ENCODE results near the gene IPO11. TPM values are rescaled to one million over a fixed set of nuclear protein-coding genes. Genes with fewer than 3 reads are reported as not detected.

The IPO11 gene
- total and polyA plus RNA-seq, 2 of the 13 experiments (the other 11 are each of a cell fraction or from before 2014, with no cell fraction given) = 13.9 to 24.4 TPM

DNA sequence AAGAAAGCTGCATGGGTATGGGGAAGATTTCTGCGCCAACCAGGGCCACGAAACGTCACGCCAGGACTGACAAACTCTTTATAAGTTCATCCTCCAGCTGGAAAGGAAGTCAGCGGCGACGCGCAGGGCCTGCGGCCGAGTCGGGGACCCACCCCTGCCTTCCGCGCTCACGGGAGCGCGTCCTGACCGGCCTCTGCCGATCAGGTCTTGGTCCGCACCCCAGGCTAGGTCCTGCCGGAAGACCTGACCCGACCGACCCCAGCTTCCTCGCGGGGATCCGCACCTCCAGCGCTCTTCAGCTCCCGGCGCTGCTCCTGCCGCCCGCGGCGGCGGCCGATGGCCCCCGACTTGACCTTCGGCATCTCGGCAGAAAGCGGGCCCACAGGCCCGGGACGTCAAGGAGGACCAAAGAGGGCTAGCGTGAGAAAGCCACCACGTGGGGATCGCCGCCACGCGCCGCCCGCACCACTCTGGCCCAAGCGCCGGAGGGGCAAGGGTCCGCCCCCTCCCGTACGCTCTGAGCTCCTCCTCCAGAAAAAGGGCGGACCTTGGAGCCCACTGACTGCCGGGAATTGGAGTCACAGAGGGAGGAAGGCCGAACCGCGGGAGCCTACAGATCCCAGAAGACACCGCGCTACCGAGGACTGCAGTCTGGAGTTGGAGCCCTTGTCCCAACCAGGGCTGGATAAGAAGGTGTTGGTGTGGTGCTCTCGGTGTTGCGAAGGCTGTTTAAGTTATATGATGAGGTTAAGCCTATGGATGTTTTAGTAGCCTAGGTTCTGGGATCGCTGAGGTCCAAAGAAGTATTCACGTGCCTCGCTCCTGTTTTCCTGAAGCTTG lies 8.9 kb upstream of the IPO11 start, which contains the start of gene DIMT1 (continued):
- TF ChIP-seq, protein P1, sequence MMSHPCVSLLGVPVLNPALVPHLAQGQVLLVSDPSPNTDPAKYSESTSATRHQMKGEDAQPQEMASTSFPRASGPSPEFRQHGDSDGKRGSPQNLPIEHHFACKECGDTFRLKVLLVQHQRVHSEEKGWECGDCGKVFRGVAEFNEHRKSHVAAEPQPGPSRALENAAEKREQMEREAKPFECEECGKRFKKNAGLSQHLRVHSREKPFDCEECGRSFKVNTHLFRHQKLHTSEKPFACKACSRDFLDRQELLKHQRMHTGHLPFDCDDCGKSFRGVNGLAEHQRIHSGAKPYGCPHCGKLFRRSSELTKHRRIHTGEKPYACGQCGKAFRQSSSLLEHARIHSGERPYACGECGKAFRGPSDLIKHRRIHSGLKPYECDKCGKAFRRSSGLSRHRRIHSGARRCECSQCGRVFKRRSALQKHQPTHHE (CRISPR knock-in tag; IDR thresholded peaks at IDR 0.05; ENCODE audit: borderline replicate concordance) = no peak
- no peak; the same call in 1 of the 2 replicates for TF ChIP-seq ZFP37 (CRISPR knock-in tag; IDR thresholded peaks at IDR 0.05; ENCODE audit: borderline replicate concordance)
- no peak for TF ChIP-seq SKI (IDR thresholded peaks at IDR 0.05; ENCODE audit: partially characterized antibody)
- peak; percentile 82 for TF ChIP-seq SPEN (CRISPR knock-in tag; IDR thresholded peaks at IDR 0.05; ENCODE audit: low read depth)
- no peak for TF ChIP-seq ZEB1 (IDR thresholded peaks at IDR 0.05; ENCODE audit: insufficient replicate concordance, low read depth)
- TF ChIP-seq, protein P2, sequence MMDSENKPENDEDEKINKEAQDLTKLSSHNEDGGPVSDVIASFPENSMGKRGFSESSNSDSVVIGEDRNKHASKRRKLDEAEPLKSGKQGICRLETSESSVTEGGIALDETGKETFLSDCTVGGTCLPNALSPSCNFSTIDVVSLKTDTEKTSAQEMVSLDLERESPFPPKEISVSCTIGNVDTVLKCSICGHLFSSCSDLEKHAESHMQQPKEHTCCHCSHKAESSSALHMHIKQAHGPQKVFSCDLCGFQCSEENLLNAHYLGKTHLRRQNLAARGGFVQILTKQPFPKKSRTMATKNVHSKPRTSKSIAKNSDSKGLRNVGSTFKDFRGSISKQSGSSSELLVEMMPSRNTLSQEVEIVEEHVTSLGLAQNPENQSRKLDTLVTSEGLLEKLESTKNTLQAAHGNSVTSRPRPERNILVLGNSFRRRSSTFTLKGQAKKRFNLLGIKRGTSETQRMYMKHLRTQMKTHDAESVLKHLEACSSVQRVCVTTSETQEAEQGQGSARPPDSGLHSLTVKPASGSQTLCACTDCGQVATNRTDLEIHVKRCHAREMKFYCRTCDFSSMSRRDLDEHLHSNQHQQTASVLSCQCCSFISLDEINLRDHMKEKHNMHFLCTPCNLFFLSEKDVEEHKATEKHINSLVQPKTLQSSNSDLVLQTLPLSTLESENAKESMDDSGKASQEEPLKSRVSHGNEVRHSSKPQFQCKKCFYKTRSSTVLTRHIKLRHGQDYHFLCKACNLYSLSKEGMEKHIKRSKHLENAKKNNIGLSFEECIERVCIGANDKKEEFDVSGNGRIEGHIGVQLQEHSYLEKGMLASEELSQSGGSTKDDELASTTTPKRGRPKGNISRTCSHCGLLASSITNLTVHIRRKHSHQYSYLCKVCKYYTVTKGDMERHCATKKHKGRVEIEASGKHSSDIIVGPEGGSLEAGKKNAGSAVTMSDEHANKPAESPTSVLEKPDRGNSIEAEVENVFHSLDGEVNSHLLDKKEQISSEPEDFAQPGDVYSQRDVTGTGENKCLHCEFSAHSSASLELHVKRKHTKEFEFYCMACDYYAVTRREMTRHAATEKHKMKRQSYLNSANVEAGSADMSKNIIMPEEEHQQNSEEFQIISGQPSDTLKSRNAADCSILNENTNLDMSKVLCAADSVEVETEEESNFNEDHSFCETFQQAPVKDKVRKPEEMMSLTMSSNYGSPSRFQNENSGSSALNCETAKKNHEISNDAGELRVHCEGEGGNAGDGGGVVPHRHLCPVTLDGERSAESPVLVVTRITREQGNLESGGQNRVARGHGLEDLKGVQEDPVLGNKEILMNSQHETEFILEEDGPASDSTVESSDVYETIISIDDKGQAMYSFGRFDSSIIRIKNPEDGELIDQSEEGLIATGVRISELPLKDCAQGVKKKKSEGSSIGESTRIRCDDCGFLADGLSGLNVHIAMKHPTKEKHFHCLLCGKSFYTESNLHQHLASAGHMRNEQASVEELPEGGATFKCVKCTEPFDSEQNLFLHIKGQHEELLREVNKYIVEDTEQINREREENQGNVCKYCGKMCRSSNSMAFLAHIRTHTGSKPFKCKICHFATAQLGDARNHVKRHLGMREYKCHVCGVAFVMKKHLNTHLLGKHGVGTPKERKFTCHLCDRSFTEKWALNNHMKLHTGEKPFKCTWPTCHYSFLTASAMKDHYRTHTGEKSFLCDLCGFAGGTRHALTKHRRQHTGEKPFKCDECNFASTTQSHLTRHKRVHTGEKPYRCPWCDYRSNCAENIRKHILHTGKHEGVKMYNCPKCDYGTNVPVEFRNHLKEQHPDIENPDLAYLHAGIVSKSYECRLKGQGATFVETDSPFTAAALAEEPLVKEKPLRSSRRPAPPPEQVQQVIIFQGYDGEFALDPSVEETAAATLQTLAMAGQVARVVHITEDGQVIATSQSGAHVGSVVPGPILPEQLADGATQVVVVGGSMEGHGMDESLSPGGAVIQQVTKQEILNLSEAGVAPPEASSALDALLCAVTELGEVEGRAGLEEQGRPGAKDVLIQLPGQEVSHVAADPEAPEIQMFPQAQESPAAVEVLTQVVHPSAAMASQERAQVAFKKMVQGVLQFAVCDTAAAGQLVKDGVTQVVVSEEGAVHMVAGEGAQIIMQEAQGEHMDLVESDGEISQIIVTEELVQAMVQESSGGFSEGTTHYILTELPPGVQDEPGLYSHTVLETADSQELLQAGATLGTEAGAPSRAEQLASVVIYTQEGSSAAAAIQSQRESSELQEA (CRISPR knock-in tag; IDR thresholded peaks at IDR 0.05; ENCODE audit: not compliant biosample characterization) = peak; percentile 74
- TF ChIP-seq SP2 (CRISPR knock-in tag; IDR thresholded peaks at IDR 0.05) = no peak
- TF ChIP-seq JUNB (CRISPR knock-in tag; IDR thresholded peaks at IDR 0.05; ENCODE audit: borderline replicate concordance) = no peak
- peak; percentile 88 for TF ChIP-seq ZNF547 (CRISPR knock-in tag; IDR thresholded peaks at IDR 0.05)
- TF ChIP-seq, protein P3, sequence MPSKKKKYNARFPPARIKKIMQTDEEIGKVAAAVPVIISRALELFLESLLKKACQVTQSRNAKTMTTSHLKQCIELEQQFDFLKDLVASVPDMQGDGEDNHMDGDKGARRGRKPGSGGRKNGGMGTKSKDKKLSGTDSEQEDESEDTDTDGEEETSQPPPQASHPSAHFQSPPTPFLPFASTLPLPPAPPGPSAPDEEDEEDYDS (CRISPR knock-in tag; IDR thresholded peaks at IDR 0.05) = peak; percentile 92
- peak; percentile 69; the same call in 1 of the 2 replicates for TF ChIP-seq ZNF570 (CRISPR knock-in tag; IDR thresholded peaks at IDR 0.05; ENCODE audit: borderline replicate concordance)
- no peak for TF ChIP-seq SMAD9 (CRISPR knock-in tag; IDR thresholded peaks at IDR 0.05)
- no peak for TF ChIP-seq CHD4 (IDR thresholded peaks at IDR 0.05; ENCODE audit: borderline replicate concordance, low read length)
- TF ChIP-seq ZNF431 (CRISPR knock-in tag; IDR thresholded peaks at IDR 0.05; ENCODE audit: borderline replicate concordance, low read depth) = peak; percentile 79; the same call in 1 of the 2 replicates

Data from HepG2 (cell line).